ENCODE results near the gene SLC38A4. TPM values are rescaled to one million over a fixed set of nuclear protein-coding genes. Genes with fewer than 3 reads are reported as not detected.

SLC38A4 gene
- total RNA-seq, 4 donors from 2014 or later = 0.17 TPM; not detected in 2

DNA sequence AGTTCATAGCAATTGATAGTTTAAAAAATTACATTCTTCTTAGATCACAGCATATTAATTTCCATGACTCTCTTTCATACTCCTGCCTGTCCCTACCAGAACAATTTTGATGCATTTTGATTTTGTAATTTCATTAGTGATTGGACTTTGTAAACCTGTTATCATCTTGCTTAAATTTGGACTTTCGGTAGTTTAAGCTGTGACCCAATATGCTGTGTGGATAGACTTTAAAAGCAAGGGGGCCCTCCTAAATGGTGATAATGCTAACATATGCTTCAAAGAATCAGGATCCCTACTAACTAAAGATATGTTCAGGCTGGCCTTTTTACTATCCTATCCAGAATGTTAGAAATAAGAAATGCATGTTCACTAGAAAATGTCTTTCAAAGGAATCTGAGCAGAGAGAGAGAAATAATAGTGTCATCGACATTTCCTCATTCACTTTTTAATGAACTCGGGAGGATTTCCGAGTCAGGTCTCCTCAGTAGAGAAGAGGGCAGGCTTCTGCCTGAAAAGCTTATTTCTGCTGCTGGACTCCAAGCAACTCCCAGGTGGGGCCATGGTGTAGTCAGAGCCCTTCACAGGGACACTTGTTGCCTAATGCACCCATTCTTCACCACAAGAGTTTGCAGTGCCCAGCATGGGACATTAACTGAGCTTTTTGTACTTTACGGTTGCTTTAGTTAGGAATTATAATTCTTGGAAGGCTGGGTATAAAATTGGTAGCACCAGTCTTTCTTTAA lies 16.7 kb downstream of the SLC38A4 start:
- Histone ChIP-seq H3K4me3 (no peak overlapping the region), H3K4me1 (no peaks in the 10 kb centered on the region), H3K36me3 (no peaks in the 10 kb centered on the region), H3K27ac (replicated peaks in 1 of 4) (no peak overlapping the region), H3K27me3 (no peaks in the 10 kb centered on the region), H3K9me3 (no peaks in the 10 kb centered on the region)
- TF ChIP-seq EP300 (IDR thresholded peaks at IDR 0.05) (no peak), POLR2AphosphoS5 (IDR thresholded peaks at IDR 0.05) (no peak), CTCF (IDR thresholded peaks at IDR 0.05) (no peak), POLR2A (IDR thresholded peaks at IDR 0.05; ENCODE audit: low read depth) (no peak)
- 68% methylated on average over 5 of the region's 5 CpGs for WGBS
- DNase-seq (ENCODE audit: extremely low spot score) = no peak
- intact Hi-C loops (cut with DNase I) = no loop called here

- WGBS = 92% methylated on average over 2 of the region's 2 CpGs
- Histone ChIP-seq H3K4me3 (no peak overlapping the region), H3K27me3 (no peaks in the 10 kb centered on the region), H3K36me3 (no peaks in the 10 kb centered on the region), H3K9me3 (no peaks in the 10 kb centered on the region), H3K27ac (replicated peaks in 1 of 4) (no peak overlapping the region), H3K4me1 (no peaks in the 10 kb centered on the region)
- TF ChIP-seq CTCF (IDR thresholded peaks at IDR 0.05) (no peak), POLR2A (IDR thresholded peaks at IDR 0.05; ENCODE audit: low read depth) (no peak), EP300 (IDR thresholded peaks at IDR 0.05) (no peak), POLR2AphosphoS5 (IDR thresholded peaks at IDR 0.05) (no peak)
- intact Hi-C loops (cut with DNase I) = no loop called here
- DNase-seq (ENCODE audit: extremely low spot score) = no peak
These were observed 17.5 kb downstream of the SLC38A4 start for GRCh38 chr12:46808317-46808716.

DNA sequence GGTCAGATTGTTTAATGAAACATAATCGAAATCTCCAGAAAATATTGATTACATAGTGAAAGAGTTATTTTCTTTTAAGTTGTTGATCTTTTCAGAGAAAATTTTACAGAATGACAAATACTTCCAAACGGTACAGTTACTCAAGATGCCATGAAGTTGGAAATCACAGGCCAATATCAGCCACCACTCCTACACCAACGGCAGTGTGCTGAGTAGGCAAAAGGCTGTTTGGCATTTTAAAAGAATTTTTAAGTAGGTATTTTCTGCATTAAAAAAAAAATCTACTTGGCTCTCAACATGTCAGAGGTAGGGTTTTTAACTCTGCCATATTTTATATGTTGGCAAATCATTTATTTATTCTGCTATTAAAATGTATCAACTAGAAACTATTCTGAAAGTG lies 21.7 kb downstream of the SLC38A4 start:
- no peak overlapping the region for H3K4me3 ChIP-seq
- H3K27ac ChIP-seq (replicated peaks in 1 of 4) = no peak overlapping the region
- DNase-seq (ENCODE audit: extremely low spot score) = no peak
- intact Hi-C loops (cut with DNase I) = no loop called here
- H3K36me3 ChIP-seq = no peaks in the 10 kb centered on the region
- WGBS = 69% methylated on average over 3 of the region's 3 CpGs
- H3K9me3 ChIP-seq = no peaks in the 10 kb centered on the region
- no peaks in the 10 kb centered on the region for H3K27me3 ChIP-seq
- TF ChIP-seq POLR2A (IDR thresholded peaks at IDR 0.05; ENCODE audit: low read depth) (no peak), CTCF (IDR thresholded peaks at IDR 0.05) (no peak), POLR2AphosphoS5 (IDR thresholded peaks at IDR 0.05) (no peak), EP300 (IDR thresholded peaks at IDR 0.05) (no peak)
- H3K4me1 ChIP-seq = no peaks in the 10 kb centered on the region

DNA sequence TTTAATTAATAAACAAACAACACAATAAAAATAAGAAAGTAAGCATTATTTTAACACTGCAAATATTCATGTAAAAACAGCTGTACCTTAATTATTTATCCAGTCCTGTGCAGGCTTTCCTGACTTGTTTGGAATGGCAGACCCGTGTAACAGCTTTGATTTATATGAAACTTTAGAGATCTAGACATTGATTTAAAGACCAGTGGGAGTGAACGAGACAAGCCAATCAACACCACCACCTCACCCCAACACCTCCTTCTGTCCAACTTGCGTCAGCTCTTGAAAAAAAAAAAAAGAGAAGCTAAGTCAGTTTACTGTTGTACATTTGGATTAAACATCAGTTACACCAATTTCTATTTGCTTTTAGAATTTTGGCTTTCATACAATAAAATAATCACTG lies 22.3 kb downstream of the SLC38A4 start:
- DNase-seq (ENCODE audit: extremely low spot score) = no peak
- TF ChIP-seq EP300 (IDR thresholded peaks at IDR 0.05) (no peak), CTCF (IDR thresholded peaks at IDR 0.05) (no peak), POLR2A (IDR thresholded peaks at IDR 0.05; ENCODE audit: low read depth) (no peak), POLR2AphosphoS5 (IDR thresholded peaks at IDR 0.05) (no peak)
- H3K27ac ChIP-seq (replicated peaks in 1 of 4) = no peak overlapping the region
- intact Hi-C loops (cut with DNase I) = no loop called here
- no peaks in the 10 kb centered on the region for H3K36me3 ChIP-seq
- 51% methylated on average over 3 of the region's 3 CpGs for WGBS
- H3K9me3 ChIP-seq = no peaks in the 10 kb centered on the region
- H3K4me1 ChIP-seq = no peaks in the 10 kb centered on the region
- no peak overlapping the region for H3K4me3 ChIP-seq
- no peaks in the 10 kb centered on the region for H3K27me3 ChIP-seq

DNA sequence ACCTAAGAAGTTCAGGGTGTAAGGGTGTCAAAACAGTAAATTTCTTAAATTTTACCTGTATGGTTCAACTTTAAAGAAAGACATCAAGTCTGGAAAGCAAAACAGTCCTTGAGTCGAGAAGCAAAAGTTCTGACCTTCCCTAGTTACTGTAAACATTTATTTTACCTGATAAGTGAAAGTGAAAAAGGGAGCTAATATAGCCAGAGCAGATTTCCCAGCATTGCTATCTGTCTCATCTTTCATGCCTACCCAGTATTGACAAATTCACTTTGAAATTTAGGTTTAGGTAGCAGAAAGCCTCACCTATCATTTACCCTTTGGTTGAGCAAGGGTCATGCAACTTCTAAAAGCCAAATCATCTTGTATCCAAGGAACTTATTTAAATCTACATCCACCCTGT lies 24.5 kb downstream of the SLC38A4 start:
- H3K27ac ChIP-seq (replicated peaks in 1 of 4) = no peak overlapping the region
- no peaks in the 10 kb centered on the region for H3K4me1 ChIP-seq
- no peak overlapping the region for H3K4me3 ChIP-seq
- DNase-seq (ENCODE audit: extremely low spot score) = no peak
- WGBS = 52% methylated on average over 1 of the region's 1 CpG
- no peaks in the 10 kb centered on the region for H3K36me3 ChIP-seq
- TF ChIP-seq POLR2AphosphoS5 (IDR thresholded peaks at IDR 0.05) (no peak), CTCF (IDR thresholded peaks at IDR 0.05) (no peak), EP300 (IDR thresholded peaks at IDR 0.05) (no peak), POLR2A (IDR thresholded peaks at IDR 0.05; ENCODE audit: low read depth) (no peak)
- intact Hi-C loops (cut with DNase I) = no loop called here
- no peaks in the 10 kb centered on the region for H3K27me3 ChIP-seq
- H3K9me3 ChIP-seq = no peaks in the 10 kb centered on the region
